HCT116 (cell line): ENCODE measurements around the gene KLC4. TPM values are rescaled to one million over a fixed set of nuclear protein-coding genes. Genes with fewer than 3 reads are reported as not detected.

Source experiments
- ATAC-seq: fragments of 200-7000 bp; cut with Tn5 transposase; 2 replicates; pipeline ENCODE4 v1.9.1; 2020; ENCODE audit warnings: mild to moderate bottlenecking, moderate library complexity
- BruUV-seq: library from RNA; stranded (reverse); fragments of 400-500 nt; replicated peaks from 2 replicates; lab custom pipeline; 2021; lab: Mats Ljungman, UMichigan
- CTCF ChIA-PET: fragments of 300-600 bp; sonication (Branson Sonifier 250); formaldehyde crosslinking; loops from one replicate; lab custom pipeline; 2021; ENCODE audit warnings: antibody characterized with exemption; lab: Charles Lee
- POLR2A ChIA-PET: fragments of 300-600, 350-600 bp; sonication (Branson Sonifier 250); formaldehyde crosslinking; loops from one replicate; lab custom pipeline; 2021; ENCODE audit warnings: antibody characterized with exemption; lab: Charles Lee
- RAD21 ChIA-PET, 2 experiments: fragments of 300-600 bp; sonication (Branson Sonifier 250); formaldehyde crosslinking; loops; one replicate each; lab custom pipeline; 2023; ENCODE audit warnings: low total read pairs in 2 of 2; ENCODE audit not compliant: uncharacterized antibody in 2 of 2, unreplicated experiment in 2 of 2, low non-redundant PET in 1 of 2; lab: Charles Lee
- DNase-seq: peaks from one replicate; pipeline ENCODE4 v3.0.0-alpha.2; 2010; ENCODE audit warnings: low read depth, low spot score
- H2AFZ ChIP-seq: fragments of 200-600 bp; shearing (Covaris generic), sonication (generic); 2 replicates; pipeline ENCODE4 v1.6.1; 2017; ENCODE audit warnings: low read depth, mixed run types, mixed read lengths, antibody characterized with exemption, low read length; ENCODE audit not compliant: poor library complexity, severe bottlenecking
- H3K27ac ChIP-seq: 2 replicates; pipeline ENCODE4 v1.5.1; 2012; ENCODE audit warnings: low read depth, low read length
- H3K27me3 ChIP-seq: fragments of 200-600 bp; sonication (generic); 2 replicates; pipeline ENCODE4 v1.6.1; 2016; ENCODE audit warnings: mixed run types, low read length, mixed read lengths; ENCODE audit not compliant: insufficient read depth
- H3K36me3 ChIP-seq, 2 experiments: fragments of 200-500 bp in 1 of 2; fragments of 200-600 bp in 1 of 2; sonication (Bioruptor generic) in 1 of 2; sonication (generic) in 1 of 2; 2 replicates each; pipeline versions ENCODE4 v1.5.1 to v1.6.1; 2014 to 2016; ENCODE audit warnings: low read length in 2 of 2, inconsistent platforms in 1 of 2, mixed read lengths in 1 of 2, mixed run types in 1 of 2; ENCODE audit not compliant: insufficient read depth in 2 of 2, control insufficient read depth in 1 of 2
- H3K4me1 ChIP-seq, 2 experiments: fragments of 200-600 bp in 1 of 2; sonication (generic) in 1 of 2; 2 replicates each; pipeline versions ENCODE4 v1.5.1 to v1.6.1; 2012 to 2017; ENCODE audit warnings: low read length in 2 of 2, inconsistent platforms in 1 of 2, mild to moderate bottlenecking in 1 of 2, mixed read lengths in 1 of 2, mixed run types in 1 of 2, moderate library complexity in 1 of 2; ENCODE audit not compliant: insufficient read depth in 2 of 2, control insufficient read depth in 1 of 2
- H3K4me2 ChIP-seq: fragments of 200-600 bp; sonication (generic); 2 replicates; pipeline ENCODE4 v1.6.1; 2017; ENCODE audit warnings: mixed run types, low read length, mixed read lengths
- H3K4me3 ChIP-seq, 2 experiments: fragments of 200-600 bp in 1 of 2; sonication (generic) in 1 of 2; replicated peaks in 1 of 2; 2 replicates each; pipeline ENCODE4 v1.5.1; 2011 to 2016; ENCODE audit warnings: low read length in 2 of 2, control low read depth in 1 of 2, low read depth in 1 of 2, mild to moderate bottlenecking in 1 of 2, mixed read lengths in 1 of 2, mixed run types in 1 of 2
- H3K79me2 ChIP-seq: fragments of 200-600 bp; sonication (generic); 2 replicates; pipeline ENCODE4 v1.6.1; 2017; ENCODE audit warnings: mild to moderate bottlenecking, mixed run types, low read length, moderate library complexity, mixed read lengths; ENCODE audit not compliant: insufficient read depth
- H3K9ac ChIP-seq: fragments of 200-600 bp; sonication (generic); 2 replicates; pipeline ENCODE4 v1.6.1; 2016; ENCODE audit warnings: low read length, mixed read lengths
- H3K9me2 ChIP-seq: fragments of 200-600 bp; sonication (generic), shearing (Covaris generic); 2 replicates; pipeline ENCODE4 v1.6.1; 2017; ENCODE audit warnings: mixed run types, mild to moderate bottlenecking, moderate library complexity; ENCODE audit not compliant: insufficient read depth
- H3K9me3 ChIP-seq, 2 experiments: fragments of 200-500 bp in 1 of 2; fragments of 200-600 bp in 1 of 2; sonication (Bioruptor generic) in 1 of 2; sonication (generic) in 1 of 2; 2 replicates each; pipeline ENCODE4 v1.6.1; 2014 to 2017; ENCODE audit warnings: low read length in 2 of 2, mixed read lengths in 2 of 2, inconsistent platforms in 1 of 2, low read depth in 1 of 2, mild to moderate bottlenecking in 1 of 2, mixed run types in 1 of 2, moderate library complexity in 1 of 2; ENCODE audit not compliant: control insufficient read depth in 1 of 2, insufficient read depth in 1 of 2
- H4K20me1 ChIP-seq: fragments of 200-600 bp; sonication (generic), shearing (Covaris generic); 2 replicates; pipeline ENCODE4 v1.6.1; 2017; ENCODE audit warnings: mixed run types, mild to moderate bottlenecking, moderate library complexity; ENCODE audit not compliant: insufficient read depth
- ATF3 ChIP-seq: IDR thresholded peaks from 2 replicates; pipeline ENCODE4 v1.6.1; 2012
- CBX3 ChIP-seq: IDR thresholded peaks from 2 replicates; pipeline ENCODE4 v1.6.1; 2012; ENCODE audit warnings: low read depth
- CTCF ChIP-seq, 3 experiments: fragments of 200-600 bp in 1 of 3; sonication (generic) in 1 of 3; IDR thresholded peaks in 2 of 3; conservative IDR thresholded peaks in 1 of 3; 2 replicates each; pipeline ENCODE4 v1.5.1; 2012 to 2017; ENCODE audit warnings: low read depth in 2 of 3, low read length in 2 of 3, antibody characterized with exemption in 1 of 3, borderline replicate concordance in 1 of 3, control low read depth in 1 of 3, mild to moderate bottlenecking in 1 of 3, mixed read lengths in 1 of 3, mixed run types in 1 of 3, moderate library complexity in 1 of 3; ENCODE audit not compliant: insufficient read depth in 1 of 3
- EGR1 ChIP-seq: IDR thresholded peaks from 2 replicates; pipeline ENCODE4 v1.6.1; 2012; ENCODE audit warnings: low read depth
- ELF1 ChIP-seq: IDR thresholded peaks from 2 replicates; pipeline ENCODE4 v1.6.1; 2012; ENCODE audit warnings: low read depth, borderline replicate concordance
- EZH2phosphoT487 ChIP-seq: fragments of 200-600 bp; IDR thresholded peaks from 2 replicates; pipeline ENCODE4 v1.6.1; 2018; ENCODE audit warnings: antibody characterized with exemption, borderline replicate concordance
- FOSL1 ChIP-seq: IDR thresholded peaks from 2 replicates; pipeline ENCODE4 v1.6.1; 2012; ENCODE audit warnings: low read depth
- JUND ChIP-seq: IDR thresholded peaks from 2 replicates; pipeline ENCODE4 v1.6.1; 2012
- POLR2A ChIP-seq: IDR thresholded peaks from 2 replicates; pipeline ENCODE4 v1.7.0; 2011; ENCODE audit warnings: borderline replicate concordance; ENCODE audit not compliant: insufficient read depth, insufficient read length; ENCODE audit errors: extremely low read depth
- POLR2AphosphoS5 ChIP-seq: IDR thresholded peaks from 2 replicates; pipeline ENCODE4 v1.6.1; 2011; ENCODE audit warnings: mild to moderate bottlenecking, low read depth, low read length, moderate library complexity
- RAD21 ChIP-seq: IDR thresholded peaks from 2 replicates; pipeline ENCODE4 v1.6.1; 2012; ENCODE audit warnings: low read depth, mild to moderate bottlenecking
- REST ChIP-seq: IDR thresholded peaks from 2 replicates; pipeline ENCODE4 v1.6.1; 2012; ENCODE audit warnings: low read depth
- SIN3A ChIP-seq: IDR thresholded peaks from 2 replicates; pipeline ENCODE4 v1.6.1; 2012; ENCODE audit warnings: low read depth
- SP1 ChIP-seq: IDR thresholded peaks from 2 replicates; pipeline ENCODE4 v1.6.1; 2012; ENCODE audit warnings: low read depth
- TCF7L2 ChIP-seq: IDR thresholded peaks from 2 replicates; pipeline ENCODE4 v1.7.0; 2011; ENCODE audit warnings: borderline replicate concordance, inconsistent platforms; ENCODE audit not compliant: insufficient read depth, insufficient read length; ENCODE audit errors: extremely low read depth
- YY1 ChIP-seq: IDR thresholded peaks from 2 replicates; pipeline ENCODE4 v1.6.1; 2011; ENCODE audit warnings: low read length, low read depth, moderate library complexity, mild to moderate bottlenecking; ENCODE audit not compliant: insufficient replicate concordance; ENCODE audit errors: extremely low read depth
- ZBTB33 ChIP-seq: IDR thresholded peaks from 2 replicates; pipeline ENCODE4 v1.6.1; 2011; ENCODE audit warnings: mild to moderate bottlenecking, low read length, moderate library complexity; ENCODE audit not compliant: insufficient replicate concordance; ENCODE audit errors: extremely low read depth
- ZFX ChIP-seq: fragments of 450-650 bp; IDR thresholded peaks from 2 replicates; pipeline ENCODE4 v1.6.1; 2017
- intact Hi-C: fragments of 100-400 bp; cut with micrococcal nuclease; formaldehyde crosslinking; loops from 2 replicates; pipeline ENCODE4 v1.10.0; 2022
- total RNA-seq: library from RNA; stranded (reverse); gene quantifications from one replicate; pipeline ENCODE4 v1.2.1, GENCODE V29; 2021; ENCODE audit not compliant: unreplicated experiment

KLC4 gene
- total RNA-seq, 1 experiment from 2014 or later, result 16.2 TPM

GRCh38 chr6:43036712-43037111 lies 22.7 kb upstream of the KLC4 start:
- BruUV-seq, result no TSS peak
- no peaks in the 10 kb centered on the region for H3K79me2 ChIP-seq
- H3K36me3 ChIP-seq, result peaks cover 9 to 14% of the 10 kb centered on the region in 2 experiments
- H4K20me1 ChIP-seq, result no peaks in the 10 kb centered on the region
- no peak overlapping the region for H3K27ac ChIP-seq
- H3K9me2 ChIP-seq, result no peaks in the 10 kb centered on the region
- H3K9ac ChIP-seq, result no peak overlapping the region
- no peak for DNase-seq
- CTCF ChIA-PET, result no interaction called here
- no peaks in the 10 kb centered on the region for H3K4me1 ChIP-seq
- H2AFZ ChIP-seq, result no peak overlapping the region
- no peaks in the 10 kb centered on the region for H3K27me3 ChIP-seq
- no peak overlapping the region for H3K4me2 ChIP-seq
- intact Hi-C loops, result no loop called here
- RAD21 ChIA-PET, result no interaction called here
- no peak for ATAC-seq
- POLR2A ChIA-PET, result interaction anchor here (1.2 kb wide), 1 partner anchor 16 kb away, joined by 4 read pairs; the partner anchor contains the start of gene RRP36
- no peak overlapping the region for H3K4me3 ChIP-seq
- no peaks in the 10 kb centered on the region for H3K9me3 ChIP-seq
- TF ChIP-seq EGR1 (no peak), TCF7L2 (no peak), POLR2A (no peak), EZH2phosphoT487 (no peak), ZFX (no peak), RAD21 (no peak), SIN3A (no peak), FOSL1 (no peak), CBX3 (no peak), ZBTB33 (no peak), ELF1 (no peak), SP1 (no peak), YY1 (no peak), CTCF (IDR thresholded peaks at IDR 0.05 in 2 of 3, conservative IDR thresholded peaks at IDR 0.05 in 1 of 3; ENCODE audit: borderline replicate concordance in 1 of 3, insufficient read depth in 1 of 3, low read depth in 2 of 3, low read length in 2 of 3) (no peak), JUND (no peak), POLR2AphosphoS5 (no peak), ATF3 (no peak), REST (no peak)
